GM18868 (cell line): ENCODE data around the gene NGDN.
"Not testable (repeated sequence)": the region's sequence is repeated elsewhere in the genome, so short reads cannot be mapped to it uniquely, and the experiment has no call there.

Experiments
- ATAC-seq: cut with Tn5 transposase; IDR thresholded peaks from one replicate; pipeline ENCODE4 v1.9.1; 2021; ENCODE audit warnings: mild to moderate bottlenecking, moderate library complexity; ENCODE audit not compliant: unreplicated experiment

NGDN gene, protein sequence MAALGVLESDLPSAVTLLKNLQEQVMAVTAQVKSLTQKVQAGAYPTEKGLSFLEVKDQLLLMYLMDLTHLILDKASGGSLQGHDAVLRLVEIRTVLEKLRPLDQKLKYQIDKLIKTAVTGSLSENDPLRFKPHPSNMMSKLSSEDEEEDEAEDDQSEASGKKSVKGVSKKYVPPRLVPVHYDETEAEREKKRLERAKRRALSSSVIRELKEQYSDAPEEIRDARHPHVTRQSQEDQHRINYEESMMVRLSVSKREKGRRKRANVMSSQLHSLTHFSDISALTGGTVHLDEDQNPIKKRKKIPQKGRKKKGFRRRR

DNA sequence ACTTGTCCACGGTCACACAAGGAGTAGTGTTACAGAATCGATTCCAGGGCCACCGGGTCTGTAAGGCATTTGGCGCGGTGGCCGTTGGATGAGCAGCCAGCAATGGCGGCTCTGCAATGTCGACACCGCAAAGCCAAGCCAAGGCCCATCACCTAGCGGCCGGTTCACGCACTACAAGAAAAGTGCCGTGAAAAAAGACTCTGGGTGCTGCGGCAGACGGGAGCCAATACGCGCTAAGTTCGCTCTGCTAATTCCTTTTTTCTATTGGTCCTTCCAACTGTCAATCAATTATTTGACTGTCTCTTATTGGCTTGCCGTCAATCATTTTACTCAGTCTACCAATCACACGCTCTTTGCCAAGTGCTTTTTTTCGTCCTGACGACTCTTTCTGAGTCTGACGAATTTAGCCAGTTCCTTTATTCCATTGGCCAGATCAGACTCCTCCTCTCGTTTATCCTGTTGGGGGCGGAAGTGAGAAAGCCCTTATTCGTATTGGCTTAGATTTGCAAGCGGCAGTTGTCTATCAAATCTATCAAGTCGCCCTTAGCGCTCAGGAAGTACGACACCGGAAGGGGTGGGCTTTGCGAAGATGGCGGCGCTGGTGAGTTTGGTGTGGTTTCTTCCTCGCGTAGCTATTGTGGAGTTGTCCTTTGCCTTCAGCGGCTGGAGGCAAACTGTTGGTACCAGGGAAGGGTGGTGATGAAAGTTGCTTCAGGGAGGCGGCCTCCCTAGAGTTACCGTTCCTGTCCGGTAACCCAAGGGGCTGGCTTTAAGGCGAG is at the start of gene NGDN:
Gene NGDN, plus strand, starts transcription at position 577 of the 779 bp plus-strand sequence. Its CDS starts 13 bp downstream, at position 590.
- ATAC-seq, result peak; percentile 96

DNA sequence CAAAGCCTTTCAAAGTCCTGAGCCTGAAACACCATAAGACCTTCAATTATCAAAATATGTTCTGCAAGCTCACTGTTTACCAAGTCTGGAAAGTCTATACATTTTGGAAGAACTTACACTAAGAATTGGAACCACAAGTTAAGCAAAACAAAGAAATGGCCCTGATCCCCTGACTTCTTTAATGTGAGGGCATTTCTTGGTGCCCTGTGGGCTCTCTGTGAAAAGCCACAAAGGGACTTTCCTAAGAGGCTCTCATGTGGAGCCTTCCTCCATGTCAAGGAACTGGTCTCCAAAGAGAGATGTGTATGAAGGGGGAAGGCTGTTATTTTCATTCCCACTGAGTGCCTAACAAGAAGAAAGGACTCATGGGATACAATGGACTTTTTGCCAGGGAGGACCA is 47.9 kb upstream of the NGDN start:
- ATAC-seq, result peak; percentile 63

DNA sequence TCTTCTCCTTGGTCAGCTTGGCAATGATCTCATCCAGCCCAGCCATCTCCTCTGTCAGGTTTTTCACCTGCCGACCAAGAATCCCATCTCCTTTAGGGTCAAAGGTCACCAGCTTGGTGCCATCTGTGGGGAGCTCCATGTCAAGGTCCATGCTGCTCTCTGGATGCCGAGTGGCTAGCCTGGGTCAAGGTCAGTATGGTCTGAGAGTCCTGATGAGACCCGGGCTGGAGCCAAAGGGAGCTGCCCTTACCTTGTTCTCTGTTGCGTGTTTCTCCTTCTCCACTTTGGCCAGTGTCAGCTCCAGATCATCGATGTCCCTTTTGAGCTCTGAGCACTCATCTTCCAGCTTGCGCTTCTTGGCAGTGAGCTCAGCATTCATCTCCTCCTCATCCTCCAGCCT is 45.8 kb upstream of the NGDN start:
- ATAC-seq, result no peak

DNA sequence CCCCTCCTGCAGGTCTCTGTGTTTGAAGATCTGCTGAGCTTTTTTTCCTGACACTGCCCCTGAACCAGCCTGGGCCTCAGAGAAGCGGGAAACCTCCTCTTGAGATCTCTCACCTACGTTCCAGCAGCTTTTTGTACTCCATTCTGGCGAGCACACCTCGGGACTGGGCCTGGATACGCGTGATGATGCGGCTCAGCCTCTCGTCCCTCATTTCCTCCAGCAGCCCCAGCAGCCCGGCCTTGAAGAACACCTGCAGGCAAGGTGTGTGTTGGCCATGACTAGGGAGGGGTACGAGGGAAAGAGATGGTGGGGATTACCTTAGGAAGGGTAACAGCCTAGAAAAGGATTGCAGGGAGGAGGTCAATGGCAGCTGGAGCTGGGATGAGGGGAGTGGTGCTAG is 44.3 kb upstream of the NGDN start:
- no peak for ATAC-seq

DNA sequence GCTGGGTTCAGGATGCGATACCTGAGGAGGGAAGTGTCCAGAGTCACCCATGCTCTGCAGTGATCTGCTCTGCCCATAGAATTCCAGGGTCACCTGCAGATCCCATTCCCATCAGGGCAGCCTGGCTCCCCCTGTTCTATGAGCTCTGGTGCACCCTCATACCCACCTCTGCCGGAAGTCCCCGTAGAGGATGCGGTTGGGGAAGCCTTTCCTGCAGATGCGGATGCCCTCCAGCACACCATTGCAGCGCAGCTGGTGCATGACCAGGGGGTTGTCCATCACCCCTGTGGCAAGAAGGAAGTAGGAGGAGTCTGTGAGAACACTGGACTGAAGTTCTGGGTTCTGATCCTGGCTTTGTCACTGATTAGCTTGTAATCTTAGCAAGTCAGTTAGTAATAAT is 43.7 kb upstream of the NGDN start:
- not testable (repeated sequence) for ATAC-seq

DNA sequence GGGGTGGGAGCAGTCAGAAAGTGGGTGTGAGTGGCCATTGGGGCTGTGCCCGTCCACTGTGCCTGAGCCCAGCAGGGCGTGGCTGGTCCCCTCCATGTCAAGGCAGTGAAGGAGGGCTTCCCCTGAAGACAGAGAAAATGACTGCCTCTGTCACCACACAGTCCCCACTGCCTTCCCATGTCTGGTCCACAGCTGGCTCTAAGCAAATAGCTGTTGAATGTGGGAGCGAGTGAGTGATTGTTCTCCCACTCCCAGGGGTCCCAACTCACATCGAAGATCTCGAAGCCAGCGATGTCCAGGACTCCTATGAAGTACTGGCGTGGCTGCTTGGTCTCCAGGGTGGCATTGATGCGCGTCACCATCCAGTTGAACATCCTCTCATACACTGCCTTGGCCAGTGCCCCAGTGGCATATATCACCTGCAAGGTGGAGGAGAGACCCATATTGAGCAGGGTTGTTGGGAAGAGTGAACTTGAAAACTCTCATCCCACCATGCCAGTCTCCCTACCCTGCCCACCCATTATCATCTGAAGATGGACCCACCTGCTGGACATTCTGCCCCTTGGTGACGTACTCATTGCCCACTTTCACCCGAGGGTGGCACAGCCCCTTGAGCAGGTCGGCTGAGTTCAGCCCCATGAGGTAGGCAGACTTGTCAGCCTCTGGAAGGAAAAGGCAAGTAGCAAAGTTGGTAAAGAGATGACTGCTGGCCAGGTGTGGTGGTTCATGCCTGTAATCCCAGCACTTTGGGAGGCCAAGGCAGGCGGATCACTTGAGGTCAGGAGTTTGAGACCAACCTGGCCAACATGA is 40.6 kb upstream of the NGDN start:
- no peak for ATAC-seq

DNA sequence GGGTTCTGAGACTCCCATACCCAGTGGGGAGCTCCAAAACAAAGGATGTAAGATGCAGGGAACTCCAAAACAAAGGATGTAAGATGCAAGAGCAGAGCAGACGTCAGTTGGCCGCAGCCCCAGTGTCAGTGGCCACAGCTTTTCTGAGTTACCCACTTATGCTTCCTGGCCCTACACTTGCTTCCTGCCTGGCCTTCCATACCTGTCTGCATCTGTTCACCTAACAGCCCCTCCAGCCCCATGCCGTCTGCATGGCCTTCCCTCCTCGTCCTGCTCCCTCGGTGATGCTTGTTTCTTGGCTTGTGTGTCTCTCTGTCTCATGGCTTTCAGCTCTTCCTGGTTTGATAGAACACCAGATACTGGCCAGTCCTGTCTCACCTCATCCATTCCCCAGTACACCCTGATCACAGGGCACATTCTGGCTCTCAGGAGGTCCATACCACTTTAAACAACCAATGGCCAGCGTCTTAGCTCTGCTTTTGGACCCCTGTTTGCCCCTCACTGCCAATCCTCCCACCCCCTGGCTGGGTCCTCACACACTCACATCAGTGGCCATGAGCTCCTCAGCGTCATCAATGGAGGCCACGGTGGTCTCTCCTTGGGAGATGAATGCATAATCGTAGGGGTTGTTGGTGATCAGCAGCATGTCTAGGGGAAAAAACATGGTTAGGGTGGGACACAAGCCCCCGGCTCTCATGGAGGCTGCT is 39.3 kb upstream of the NGDN start:
- ATAC-seq, result no peak

DNA sequence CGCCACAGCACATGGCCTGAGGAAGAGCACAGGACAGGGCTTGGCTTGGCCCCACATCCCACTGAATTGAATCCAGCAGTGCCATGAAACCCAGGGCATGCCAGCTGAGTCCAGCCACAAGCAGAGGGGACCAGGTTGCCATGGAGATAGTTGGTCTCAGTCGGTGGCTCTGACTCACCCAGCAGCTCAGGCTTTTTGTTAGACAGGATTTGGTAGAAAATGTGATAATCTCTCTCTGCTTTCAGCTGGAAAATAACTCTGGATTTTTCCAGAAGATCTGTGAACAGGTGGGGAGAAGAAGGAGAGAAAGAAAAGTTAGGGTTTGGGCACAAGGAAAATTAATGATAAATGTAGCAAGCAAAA is 38.8 kb upstream of the NGDN start:
- ATAC-seq, result no peak

DNA sequence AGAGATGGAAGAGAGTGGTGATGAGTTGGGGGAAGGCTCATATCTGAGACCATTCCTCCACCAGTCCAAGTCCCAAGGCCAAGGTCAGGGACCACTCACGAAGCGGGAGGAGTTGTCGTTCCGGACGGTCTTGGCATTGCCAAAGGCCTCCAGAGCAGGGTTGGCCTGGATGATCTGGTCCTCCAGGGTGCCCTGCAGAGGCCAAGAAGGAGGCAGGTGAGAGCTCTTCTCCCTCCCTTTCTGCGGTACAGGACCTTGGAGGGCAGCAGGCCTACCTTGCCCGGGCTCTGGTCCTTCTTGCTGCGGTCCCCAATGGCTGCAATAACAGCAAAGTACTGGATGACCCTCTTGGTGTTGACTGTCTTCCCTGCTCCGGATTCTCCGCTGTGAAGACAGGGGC is 38.0 kb upstream of the NGDN start:
- no peak for ATAC-seq

DNA sequence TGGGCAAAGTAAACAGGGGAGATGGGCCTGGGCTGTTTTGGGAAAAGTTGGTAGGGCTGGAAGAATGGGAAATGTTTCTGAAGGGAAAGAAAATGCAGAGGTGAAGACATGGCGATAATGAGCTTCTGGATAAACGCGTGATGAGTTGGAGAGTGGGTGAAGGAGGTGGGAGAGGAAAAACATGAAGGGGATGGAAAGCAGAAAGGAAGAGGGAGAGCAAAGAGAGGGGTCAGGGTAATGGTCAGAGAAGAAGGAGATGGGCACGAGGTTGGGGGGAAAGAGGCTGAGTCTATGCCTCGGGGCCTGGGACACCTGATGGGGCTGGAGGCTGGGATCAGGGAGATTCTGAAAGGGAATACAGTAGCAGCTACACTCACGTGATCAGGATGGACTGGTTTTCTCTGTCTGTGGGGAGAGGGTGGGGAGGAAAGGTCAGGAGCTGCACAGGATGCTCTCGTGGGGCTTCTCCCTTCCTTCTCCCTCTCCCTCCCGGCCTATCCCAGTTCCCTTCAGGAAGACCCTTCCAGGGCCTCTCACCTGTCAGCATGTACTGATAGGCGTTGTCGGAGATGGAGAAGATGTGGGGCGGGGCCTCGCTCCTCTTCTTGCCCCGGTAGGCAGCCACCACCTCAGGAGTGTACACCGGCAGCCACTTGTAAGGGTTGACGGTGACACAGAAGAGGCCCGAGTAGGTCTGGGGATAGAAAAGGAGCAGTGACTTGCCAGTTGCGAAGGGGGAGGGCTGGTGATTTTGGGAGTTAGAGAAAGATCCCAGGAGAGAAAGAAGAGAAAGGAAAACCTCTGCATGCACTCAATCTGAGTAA is 37.2 kb upstream of the NGDN start:
- ATAC-seq, result no peak

DNA sequence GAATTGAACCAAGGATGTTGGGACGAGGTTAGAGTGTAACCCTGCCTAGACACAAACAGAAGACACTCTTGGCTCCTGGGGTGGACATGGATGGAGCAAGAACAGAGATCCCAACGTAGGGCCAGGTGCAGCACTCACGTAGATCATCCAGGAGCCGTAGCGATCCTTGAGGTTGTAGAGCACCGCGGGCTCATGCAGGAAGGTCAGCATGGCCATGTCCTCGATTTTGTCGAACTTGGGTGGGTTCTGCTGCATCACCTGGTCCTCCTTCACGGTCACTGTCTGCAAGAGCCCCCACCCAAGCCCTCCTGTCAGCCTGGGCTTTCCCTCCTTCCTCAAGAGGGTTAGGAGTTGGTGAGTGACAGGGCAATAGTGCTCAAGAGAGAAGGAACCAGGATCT is 36.6 kb upstream of the NGDN start:
- ATAC-seq, result no peak

DNA sequence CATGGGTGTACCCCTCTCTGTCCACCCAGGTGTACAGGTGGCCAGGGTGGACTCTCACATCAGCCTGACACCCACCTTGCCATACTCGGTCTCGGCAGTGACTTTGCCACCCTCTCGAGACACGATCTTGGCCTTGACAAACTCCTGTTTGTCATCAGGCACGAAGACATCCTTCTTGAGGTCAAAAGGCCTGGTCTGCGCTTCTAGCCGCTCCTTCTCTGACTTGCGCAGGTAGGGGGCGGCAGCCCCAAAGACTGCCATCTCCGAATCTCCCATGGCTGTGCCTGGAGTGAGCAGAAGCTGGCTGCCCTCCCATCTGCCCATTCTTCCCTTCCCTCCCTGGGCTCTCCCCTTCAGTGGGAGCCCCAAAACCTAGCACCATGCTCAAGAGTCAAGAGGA is 36.0 kb upstream of the NGDN start:
- no peak for ATAC-seq

DNA sequence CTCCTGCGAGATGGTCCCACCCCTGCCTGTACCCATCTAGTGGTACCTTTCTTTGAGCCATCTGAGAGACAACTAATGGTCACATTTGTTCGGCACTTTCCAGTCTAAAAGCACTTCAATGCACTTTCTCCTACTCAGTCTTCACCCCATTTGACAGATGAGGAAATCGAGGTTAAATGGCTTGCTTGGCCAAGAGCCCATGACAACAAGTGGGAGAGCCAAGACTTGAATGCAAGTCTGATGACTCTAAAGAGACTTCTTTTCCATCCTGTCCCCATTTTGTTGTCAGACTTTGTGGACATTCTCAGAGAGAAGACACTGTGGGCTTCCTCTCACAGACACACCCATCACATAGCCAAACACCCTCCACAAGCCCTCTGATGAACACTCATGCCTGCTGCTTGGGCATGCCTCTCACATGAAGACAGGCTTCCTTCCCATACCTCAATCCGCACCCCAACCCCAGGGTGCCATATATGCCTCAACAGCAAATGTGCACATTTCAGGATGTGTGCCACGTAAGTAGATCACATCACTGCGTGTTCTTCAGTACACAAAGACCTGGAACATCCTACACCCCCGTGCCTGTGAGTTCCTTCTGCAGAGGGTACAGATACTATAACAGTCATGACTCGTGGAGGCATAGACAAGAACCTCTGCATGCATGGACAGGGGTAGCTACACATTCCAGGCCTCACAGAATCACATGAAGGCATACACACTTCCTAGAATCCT is 34.8 kb upstream of the NGDN start:
- no peak for ATAC-seq

DNA sequence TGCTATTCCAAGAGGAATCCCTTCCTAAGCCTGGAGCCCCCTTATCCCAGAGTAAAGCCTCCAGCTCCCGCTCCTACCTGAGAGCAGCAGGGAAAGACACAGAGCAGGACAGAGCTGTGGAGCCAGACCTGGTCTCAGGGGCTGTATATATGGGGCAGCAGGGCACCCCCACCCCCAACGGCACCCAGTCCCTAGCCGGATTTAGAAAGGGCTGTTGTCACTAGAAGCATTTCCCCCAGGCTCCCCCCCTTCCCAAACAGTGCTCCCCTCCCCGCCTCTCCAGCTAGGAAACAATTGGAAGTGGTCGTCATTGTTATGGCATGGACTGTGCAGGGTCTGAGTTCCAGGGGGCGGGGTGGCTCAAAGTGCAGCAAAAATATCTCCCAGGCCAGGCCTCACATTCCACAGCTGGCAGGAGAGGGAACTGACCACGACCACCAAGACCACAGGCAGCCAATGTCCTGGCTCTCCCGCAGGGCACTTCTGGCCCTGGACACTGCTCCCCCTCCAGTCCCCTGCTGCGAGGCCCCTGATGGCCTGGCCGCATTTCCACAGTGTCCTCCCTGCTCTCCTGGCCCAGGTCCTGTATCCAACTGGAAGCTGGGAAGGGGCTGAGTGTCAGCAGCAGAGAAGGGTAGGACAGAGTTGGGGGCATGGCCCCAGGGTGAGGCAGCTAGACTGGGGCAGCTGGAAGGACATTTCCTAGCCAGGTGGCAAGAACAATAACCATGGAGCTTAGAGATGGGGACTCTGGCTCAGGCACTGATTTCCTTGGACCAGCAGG is 33.8 kb upstream of the NGDN start, which contains the start of gene MYH7:
Gene MYH7, minus strand, starts transcription at position 118 of the 784 bp plus-strand sequence. CDS start 1,928 bp downstream, outside the sequence.
- ATAC-seq, result no peak

DNA sequence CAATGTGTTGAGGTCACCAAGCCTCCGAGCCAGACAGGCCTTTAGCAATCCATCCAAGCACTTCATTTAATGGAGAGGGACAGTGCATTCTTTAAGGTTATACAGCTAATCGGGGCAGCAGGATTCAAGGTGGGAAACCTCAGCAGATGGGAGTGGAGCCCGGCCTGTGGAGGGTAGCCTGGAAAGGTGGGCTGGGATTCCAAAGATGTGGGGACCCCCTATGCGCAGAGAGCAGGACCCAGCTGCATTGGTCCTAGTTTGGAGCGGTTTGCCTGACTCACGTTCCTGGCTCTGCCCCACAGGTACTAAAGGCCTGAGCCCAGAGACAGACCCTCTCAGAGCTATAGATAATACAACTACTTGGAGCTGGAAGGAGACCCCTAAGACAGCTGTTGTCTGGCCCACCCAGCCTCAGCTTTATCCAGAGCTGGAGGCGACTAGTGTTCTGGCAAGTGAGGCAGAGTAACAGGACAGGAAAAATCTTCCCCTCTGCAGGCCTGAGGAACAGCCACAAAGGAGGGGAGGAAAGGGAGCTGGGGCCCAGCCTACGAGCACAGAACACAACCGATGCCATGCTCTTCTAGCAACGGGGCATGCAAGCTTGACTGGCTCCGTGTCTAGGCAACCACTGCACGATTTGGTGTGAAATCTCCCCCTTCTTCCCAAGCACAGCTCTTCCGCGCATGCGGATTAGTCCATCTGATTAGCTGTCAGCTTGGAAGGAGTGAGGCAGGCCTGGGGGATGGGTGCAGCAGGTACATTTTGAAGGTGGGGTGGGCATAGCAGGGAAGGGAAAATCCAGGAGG is 33.0 kb upstream of the NGDN start:
- no peak for ATAC-seq

DNA sequence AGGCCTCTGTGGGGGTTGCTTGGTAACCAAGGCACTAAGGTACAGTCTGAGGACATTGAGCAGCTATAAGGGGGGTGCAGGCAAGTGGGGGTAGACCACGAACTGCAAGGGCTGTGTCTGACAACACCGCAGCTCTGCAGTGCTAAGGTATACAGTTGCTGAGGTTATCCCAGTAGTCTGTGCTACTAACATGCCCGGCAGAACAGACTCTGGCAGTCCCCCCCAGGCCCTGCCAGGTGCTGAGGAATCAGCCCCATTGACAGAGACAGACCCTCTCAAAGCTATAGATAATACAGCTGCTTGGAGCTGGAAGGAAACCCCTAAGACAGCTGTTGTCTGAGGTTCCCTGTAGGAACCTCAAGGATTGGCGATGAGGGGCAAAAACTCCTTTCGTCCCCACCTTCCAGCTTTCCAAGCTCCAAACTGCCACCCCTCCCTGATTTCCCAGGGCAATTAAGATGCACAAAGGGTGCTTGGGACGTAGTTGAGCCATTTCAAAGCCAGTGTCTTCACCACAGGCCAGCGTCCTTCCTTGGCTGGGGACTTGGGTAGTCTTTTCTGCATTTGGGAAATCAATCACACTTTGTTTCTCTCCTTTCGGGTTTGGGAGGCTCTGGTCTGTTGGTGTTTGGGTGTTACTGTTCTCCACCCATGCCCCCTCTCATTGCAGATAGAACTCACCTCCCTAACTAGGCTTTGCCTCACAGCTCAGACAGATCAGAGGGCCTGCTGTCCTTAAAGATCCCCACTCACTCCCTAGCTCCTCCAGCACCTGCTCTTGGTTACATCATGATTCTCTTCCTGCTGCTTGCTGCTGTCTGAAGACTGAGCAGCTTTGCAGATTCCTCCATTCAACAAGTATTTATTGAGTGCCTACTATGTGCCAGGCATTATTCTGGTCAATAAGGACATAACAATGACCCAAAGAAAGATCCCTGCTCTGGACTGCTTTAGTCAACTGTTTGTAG is 32.1 kb upstream of the NGDN start:
- ATAC-seq, result no peak
